ENCODE measurements around the gene MEG3. TPM values are rescaled to one million over a fixed set of nuclear protein-coding genes. Genes with fewer than 3 reads are reported as not detected.

MEG3 gene
- total RNA-seq, 3 donors from 2014 or later (not counting 1 experiment from before 2014, with no cell fraction given), result 1.0 to 6.6 (median 1.9) TPM

GRCh38 chr14:100884456-100884855 lies 58.5 kb downstream of the MEG3 start:
- DNase-seq, result no peak
- no peak for TF ChIP-seq CTCF (IDR thresholded peaks at IDR 0.05)
- intact Hi-C loops (cut with micrococcal nuclease), result no loop called here
- Mint-ChIP-seq H3K27ac (no peak overlapping the region), H3K9me3 (no peaks in the 10 kb centered on the region), H3K36me3 (no peaks in the 10 kb centered on the region), H3K4me3 (no peak overlapping the region), H3K4me1 (no peaks in the 10 kb centered on the region), H3K27me3 (ENCODE audit: low read depth in 2 of 2) (peaks cover 13 to 25% of the 10 kb centered on the region in 2 donors)
- 87% methylated on average over 13 of the region's 13 CpGs for WGBS (ENCODE audit: insufficient coverage)
- Histone ChIP-seq H3K4me1 (ENCODE audit: control insufficient read depth, insufficient read depth, low read length) (no peaks in the 10 kb centered on the region), H3K4me3 (ENCODE audit: low read length) (no peak overlapping the region), H3K9me3 (ENCODE audit: control insufficient read depth, insufficient read depth, low read length) (no peaks in the 10 kb centered on the region), H3K27ac (ENCODE audit: low read length) (no peak overlapping the region), H3K36me3 (ENCODE audit: control insufficient read depth, insufficient read depth, low read length) (no peaks in the 10 kb centered on the region), H3K27me3 (ENCODE audit: control insufficient read depth, insufficient read depth, low read length) (no peaks in the 10 kb centered on the region)
- ATAC-seq, result no peak

- WGBS (ENCODE audit: insufficient coverage), result 100% methylated on average over 1 of the region's 2 CpGs
- DNase-seq (no peak), ATAC-seq (no peak)
- no peaks in the 10 kb centered on the region for H3K9me3 Mint-ChIP-seq
- intact Hi-C loops (cut with micrococcal nuclease), result no loop called here
- Histone ChIP-seq H3K4me3 (ENCODE audit: low read length) (no peak overlapping the region), H3K27ac (ENCODE audit: low read length) (no peak overlapping the region), H3K9me3 (ENCODE audit: control insufficient read depth, insufficient read depth, low read length) (no peaks in the 10 kb centered on the region), H3K4me1 (ENCODE audit: control insufficient read depth, insufficient read depth, low read length) (no peaks in the 10 kb centered on the region), H3K27me3 (ENCODE audit: control insufficient read depth, insufficient read depth, low read length) (no peaks in the 10 kb centered on the region), H3K36me3 (ENCODE audit: control insufficient read depth, insufficient read depth, low read length) (no peaks in the 10 kb centered on the region)
- no peak overlapping the region for H3K27ac Mint-ChIP-seq
- no peaks in the 10 kb centered on the region for H3K4me1 Mint-ChIP-seq
- no peak for TF ChIP-seq CTCF (IDR thresholded peaks at IDR 0.05)
- peaks cover 14 to 28% of the 10 kb centered on the region in 2 donors for H3K27me3 Mint-ChIP-seq (ENCODE audit: low read depth in 2 of 2)
- no peak overlapping the region for H3K4me3 Mint-ChIP-seq
- no peaks in the 10 kb centered on the region for H3K36me3 Mint-ChIP-seq
These were observed 59.3 kb downstream of the MEG3 start for GRCh38 chr14:100885196-100885595.

- H3K36me3 Mint-ChIP-seq, result no peaks in the 10 kb centered on the region
- intact Hi-C loops (cut with micrococcal nuclease), result no loop called here
- H3K4me3 Mint-ChIP-seq, result no peak overlapping the region
- Histone ChIP-seq H3K27ac (ENCODE audit: low read length) (no peak overlapping the region), H3K36me3 (ENCODE audit: control insufficient read depth, insufficient read depth, low read length) (no peaks in the 10 kb centered on the region), H3K27me3 (ENCODE audit: control insufficient read depth, insufficient read depth, low read length) (no peaks in the 10 kb centered on the region), H3K4me1 (ENCODE audit: control insufficient read depth, insufficient read depth, low read length) (no peaks in the 10 kb centered on the region), H3K4me3 (ENCODE audit: low read length) (no peak overlapping the region), H3K9me3 (ENCODE audit: control insufficient read depth, insufficient read depth, low read length) (no peaks in the 10 kb centered on the region)
- H3K27me3 Mint-ChIP-seq (ENCODE audit: low read depth in 2 of 2), result peaks cover 14 to 28% of the 10 kb centered on the region in 2 donors
- WGBS (ENCODE audit: insufficient coverage), result 79% methylated on average over 5 of the region's 5 CpGs
- no peaks in the 10 kb centered on the region for H3K9me3 Mint-ChIP-seq
- no peaks in the 10 kb centered on the region for H3K4me1 Mint-ChIP-seq
- no peak for TF ChIP-seq CTCF (IDR thresholded peaks at IDR 0.05)
- ATAC-seq (no peak), DNase-seq (no peak)
- no peak overlapping the region for H3K27ac Mint-ChIP-seq
These were observed 59.7 kb downstream of the MEG3 start for GRCh38 chr14:100885617-100886016.

- no peak for ATAC-seq
- no peak overlapping the region for H3K27ac Mint-ChIP-seq
- no peak for TF ChIP-seq CTCF (IDR thresholded peaks at IDR 0.05)
- H3K4me3 Mint-ChIP-seq, result no peak overlapping the region
- H3K27me3 Mint-ChIP-seq (ENCODE audit: low read depth in 2 of 2), result peaks cover 14 to 28% of the 10 kb centered on the region in 2 donors
- WGBS (ENCODE audit: insufficient coverage), result 85% methylated on average over 6 of the region's 6 CpGs
- Histone ChIP-seq H3K4me3 (ENCODE audit: low read length) (no peak overlapping the region), H3K4me1 (ENCODE audit: control insufficient read depth, insufficient read depth, low read length) (no peaks in the 10 kb centered on the region), H3K27me3 (ENCODE audit: control insufficient read depth, insufficient read depth, low read length) (no peaks in the 10 kb centered on the region), H3K27ac (ENCODE audit: low read length) (no peak overlapping the region), H3K9me3 (ENCODE audit: control insufficient read depth, insufficient read depth, low read length) (no peaks in the 10 kb centered on the region), H3K36me3 (ENCODE audit: control insufficient read depth, insufficient read depth, low read length) (no peaks in the 10 kb centered on the region)
- intact Hi-C loops (cut with micrococcal nuclease), result no loop called here
- H3K9me3 Mint-ChIP-seq, result no peaks in the 10 kb centered on the region
- H3K36me3 Mint-ChIP-seq, result no peaks in the 10 kb centered on the region
- DNase-seq, result no peak
- H3K4me1 Mint-ChIP-seq, result no peaks in the 10 kb centered on the region
These were observed 61.9 kb downstream of the MEG3 start for GRCh38 chr14:100887728-100888335.

Data from natural killer cell (primary cell).